ENCODE results near the gene MTMR12.
"Not testable (repeated sequence)": the region's sequence is repeated elsewhere in the genome, so short reads cannot be mapped to it uniquely, and the experiment has no call there.

MTMR12 gene

DNA sequence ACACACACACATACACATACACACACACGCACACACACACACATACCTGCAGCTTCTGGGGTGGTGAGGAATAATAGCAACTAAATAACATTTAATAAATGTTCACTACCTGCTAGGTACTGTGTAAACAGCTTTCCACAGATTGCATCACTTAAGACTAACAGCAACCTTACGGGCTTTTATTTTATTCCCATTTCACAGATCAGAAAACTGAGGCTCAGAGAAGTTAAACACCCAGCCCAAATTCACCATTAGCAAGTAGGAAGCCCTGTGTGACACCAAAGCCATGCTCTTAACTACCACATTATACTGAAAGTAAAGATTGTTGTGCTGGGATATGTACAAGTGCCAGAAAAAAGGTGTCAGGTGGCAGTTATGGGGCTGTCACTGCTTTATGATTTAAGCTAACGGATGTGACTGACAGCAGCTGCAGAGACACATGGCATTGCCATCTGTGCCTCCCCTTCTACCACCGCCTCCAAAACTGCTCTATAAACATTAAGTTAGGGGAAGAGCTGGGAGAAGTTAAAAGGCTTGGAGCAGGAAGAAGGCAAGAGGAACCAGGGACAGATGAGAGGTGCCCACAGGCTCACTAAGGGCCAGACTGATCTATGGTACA lies 13.6 kb downstream of the MTMR12 start:
- no peak for DNase-seq (ENCODE audit: low read depth in 2 of 2, low spot score in 1 of 2)

DNA sequence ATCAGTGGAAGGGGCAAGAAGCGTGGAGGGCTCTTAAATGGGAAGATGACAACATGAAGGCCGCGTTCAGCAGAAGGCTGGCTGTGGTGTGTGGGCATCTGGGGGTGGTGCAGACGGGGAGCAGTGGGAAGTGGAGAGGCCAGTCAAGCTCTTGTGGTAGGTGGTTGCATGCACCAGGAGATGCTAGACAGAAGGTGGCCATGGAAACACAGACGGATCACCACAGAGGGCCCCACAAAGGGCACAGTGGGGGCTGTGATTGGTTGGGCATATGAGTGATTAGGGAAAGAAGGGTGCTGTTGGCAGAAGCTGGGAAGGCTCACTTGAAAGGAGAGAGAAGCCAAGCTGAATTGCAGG lies 14.7 kb downstream of the MTMR12 start:
- no peak for DNase-seq (ENCODE audit: low read depth in 2 of 2, low spot score in 1 of 2)

DNA sequence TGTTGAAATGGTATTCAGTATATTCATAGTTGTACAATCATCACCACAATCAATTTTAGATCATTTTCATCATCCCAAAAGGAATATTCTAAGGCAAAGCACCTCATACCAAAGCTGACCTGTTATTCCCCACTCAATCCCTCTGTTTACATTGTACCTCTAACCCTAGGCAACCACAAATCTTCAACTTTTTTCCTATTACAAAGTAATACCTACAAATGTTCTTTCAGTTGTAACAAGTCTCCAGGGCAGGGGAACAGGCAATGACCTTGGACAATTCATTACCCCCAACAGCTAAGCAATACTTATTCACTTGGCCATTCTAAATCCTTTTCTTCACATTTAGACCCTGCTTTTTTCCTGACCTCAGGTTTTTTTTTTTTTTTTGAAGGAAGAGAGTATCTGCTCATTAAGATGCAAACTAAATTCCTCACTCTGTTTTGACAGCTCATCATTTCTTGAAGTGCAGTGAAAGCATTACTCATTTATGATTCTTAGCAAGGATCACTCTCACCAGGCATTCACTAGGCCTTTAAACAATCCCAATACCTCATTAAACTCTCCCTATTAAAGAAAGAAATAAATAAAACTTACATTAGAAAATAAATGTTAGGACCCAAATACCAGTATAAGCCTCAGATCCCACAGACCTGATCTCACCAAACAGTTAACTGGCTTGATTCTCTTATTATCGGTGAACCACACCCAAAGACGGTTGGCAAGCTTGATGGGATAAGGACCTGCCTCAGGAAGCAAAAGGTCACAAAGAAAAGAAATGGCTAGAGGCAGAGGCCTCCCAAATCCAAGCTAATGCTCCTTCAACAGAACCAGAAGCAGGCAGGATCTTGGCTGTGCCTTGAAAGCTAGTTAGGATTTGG lies 15.3 kb downstream of the MTMR12 start:
- DNase-seq (ENCODE audit: low read depth in 2 of 2, low spot score in 1 of 2) = no peak

DNA sequence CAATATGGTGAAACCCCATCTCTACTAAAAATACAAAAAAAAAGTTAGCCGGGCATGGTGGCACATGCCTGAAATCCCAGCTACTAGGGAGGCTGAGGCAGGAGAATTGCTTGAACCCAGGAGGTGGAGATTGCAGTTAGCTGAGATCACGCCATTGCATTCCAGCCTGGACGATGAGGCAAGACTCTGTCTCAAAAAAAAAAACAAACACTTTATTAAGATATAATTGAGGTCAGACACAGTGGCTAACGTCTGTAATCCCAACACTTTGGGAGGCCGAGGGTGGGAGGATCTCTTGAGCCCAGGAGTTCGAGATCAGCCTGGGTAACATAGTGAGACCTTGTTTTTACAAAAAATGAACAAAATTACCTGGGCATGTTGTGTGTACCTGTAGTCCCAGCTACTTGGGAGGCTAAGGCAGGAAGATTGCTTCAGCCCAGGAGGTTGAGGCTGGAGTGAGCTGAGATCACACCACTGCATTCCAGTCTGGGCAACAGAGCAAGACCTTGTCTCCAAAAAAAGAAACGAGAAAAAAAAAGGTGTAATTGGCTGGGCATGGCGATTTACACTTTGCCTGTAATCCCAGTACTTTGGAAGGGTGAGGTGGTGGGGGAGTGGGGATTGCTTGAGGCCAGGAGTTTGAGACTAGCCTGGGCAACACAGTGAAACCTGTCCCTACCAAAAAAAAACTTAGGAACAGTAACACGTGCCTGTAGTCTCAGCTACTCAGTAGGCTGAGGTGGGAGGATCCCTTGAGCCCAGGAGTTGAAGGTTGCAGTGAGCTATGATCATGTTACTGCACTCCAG lies 16.6 kb downstream of the MTMR12 start:
- DNase-seq (ENCODE audit: low read depth in 2 of 2, low spot score in 1 of 2) = not testable (repeated sequence)

DNA sequence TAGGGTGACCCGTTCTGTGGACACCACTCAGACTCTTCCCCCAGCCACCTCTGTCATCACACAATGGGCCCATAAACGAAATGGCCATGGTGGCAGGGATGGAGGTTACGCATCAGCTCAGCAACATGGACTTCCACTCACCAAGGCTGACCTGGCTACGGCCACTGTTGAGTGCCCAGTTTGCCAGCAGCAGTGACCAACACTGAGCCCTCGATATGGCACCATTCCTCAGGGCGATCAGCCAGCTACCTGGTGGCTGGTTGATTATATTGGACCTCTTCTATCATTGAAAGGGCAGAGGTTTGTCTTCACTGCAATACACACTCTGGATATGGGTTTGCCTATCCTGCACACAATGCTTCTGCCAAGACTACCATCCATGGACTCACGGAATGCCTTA lies 21.1 kb downstream of the MTMR12 start:
- no peak for DNase-seq (ENCODE audit: low read depth in 2 of 2, low spot score in 1 of 2)

DNA sequence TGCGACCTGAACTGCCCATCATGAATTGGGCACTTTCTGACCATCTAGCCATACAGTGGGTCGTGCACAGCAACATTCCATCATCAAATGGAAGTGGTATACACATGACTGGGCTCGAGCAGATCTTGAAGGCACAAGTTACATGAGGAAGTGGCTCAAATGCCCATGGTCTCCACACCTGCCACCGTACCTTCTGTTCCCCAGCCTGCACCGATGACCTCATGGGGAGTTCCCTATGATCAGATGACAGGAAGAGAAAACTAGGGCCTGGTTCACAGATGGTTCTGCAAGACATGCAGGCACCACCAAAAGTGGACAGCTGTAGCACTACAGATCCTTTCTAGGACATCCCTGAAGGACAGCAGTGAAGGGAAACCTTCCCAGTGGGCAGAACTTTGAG lies 21.8 kb downstream of the MTMR12 start:
- DNase-seq (ENCODE audit: low read depth in 2 of 2, low spot score in 1 of 2) = no peak

DNA sequence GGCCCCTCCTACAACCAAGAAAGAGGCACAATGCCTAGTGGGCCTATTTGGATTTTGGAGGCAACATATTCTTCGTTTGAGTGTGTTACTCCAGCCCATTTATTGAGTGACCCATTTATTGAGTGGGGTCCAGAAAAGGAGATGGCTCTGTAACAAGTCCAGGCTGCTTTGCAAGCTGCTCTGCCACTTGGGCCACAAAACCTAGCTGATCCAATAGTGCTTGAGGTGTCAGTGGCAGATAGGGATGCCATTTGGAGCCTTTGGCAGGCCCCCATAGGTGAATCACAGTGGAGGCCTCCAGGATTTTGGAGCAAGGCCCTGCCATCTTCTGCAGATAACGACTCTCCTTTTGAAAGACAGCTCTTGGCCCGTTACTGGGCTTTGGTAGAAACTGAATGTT lies 22.2 kb downstream of the MTMR12 start:
- not testable (repeated sequence) for DNase-seq (ENCODE audit: low read depth in 2 of 2, low spot score in 1 of 2)

DNA sequence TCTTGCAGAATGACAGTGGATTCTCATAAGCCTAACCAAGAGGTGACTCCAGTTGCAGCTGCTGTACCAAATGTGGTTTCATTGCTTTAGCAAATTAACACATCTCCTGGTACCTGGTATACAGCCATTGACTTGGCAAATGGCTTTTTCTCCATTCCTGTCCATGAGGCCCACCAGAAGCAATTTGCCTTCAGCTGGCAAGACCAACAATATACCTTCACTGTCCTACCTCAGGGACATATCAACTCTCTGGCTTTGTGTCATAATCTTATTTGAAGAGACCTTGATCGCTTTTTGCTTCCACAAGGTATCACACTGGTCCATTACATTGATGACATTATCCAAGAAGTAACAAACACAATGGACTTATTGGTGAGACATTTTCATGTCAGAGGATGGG lies 22.8 kb downstream of the MTMR12 start:
- not testable (repeated sequence) for DNase-seq (ENCODE audit: low read depth in 2 of 2, low spot score in 1 of 2)

DNA sequence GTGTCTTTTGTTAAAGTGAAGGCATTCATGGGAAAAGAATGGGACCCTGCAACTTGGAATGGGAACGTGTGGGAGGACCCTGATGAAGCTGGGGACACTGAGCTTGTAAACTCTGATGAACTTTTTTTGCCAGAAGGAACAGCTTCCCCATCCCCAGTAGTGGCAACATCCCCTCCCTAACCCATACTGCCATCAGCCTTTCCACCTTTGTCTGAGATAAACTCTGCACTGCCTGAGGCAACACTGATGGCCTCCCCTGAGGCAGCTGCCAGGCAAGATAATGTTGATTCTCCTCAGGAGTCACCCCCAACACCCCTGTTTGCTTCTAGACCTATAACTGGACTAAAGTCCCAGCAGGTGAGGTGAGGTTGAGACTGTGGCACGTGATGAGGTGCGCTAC lies 24.6 kb downstream of the MTMR12 start:
- DNase-seq (ENCODE audit: low read depth in 2 of 2, low spot score in 1 of 2) = not testable (repeated sequence)

DNA sequence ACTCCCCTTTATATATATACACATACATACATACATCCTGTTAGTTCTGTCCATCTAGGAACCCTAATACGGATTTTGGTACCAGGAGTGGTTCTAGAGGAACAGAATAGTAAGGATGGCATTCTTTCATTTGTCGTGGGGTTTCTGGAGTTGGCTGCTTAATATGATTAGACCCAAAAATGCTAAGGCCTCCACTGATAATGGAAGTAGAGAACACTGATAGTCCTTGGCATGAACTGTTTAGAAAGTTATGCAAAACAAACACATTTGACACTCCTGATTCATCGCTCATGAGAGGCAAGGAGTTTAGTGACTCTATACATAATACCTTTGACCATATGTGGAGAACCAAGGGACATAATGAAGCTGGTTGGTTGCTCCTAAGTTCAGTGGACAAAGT lies 25.2 kb downstream of the MTMR12 start:
- not testable (repeated sequence) for DNase-seq (ENCODE audit: low read depth in 2 of 2, low spot score in 1 of 2)

DNA sequence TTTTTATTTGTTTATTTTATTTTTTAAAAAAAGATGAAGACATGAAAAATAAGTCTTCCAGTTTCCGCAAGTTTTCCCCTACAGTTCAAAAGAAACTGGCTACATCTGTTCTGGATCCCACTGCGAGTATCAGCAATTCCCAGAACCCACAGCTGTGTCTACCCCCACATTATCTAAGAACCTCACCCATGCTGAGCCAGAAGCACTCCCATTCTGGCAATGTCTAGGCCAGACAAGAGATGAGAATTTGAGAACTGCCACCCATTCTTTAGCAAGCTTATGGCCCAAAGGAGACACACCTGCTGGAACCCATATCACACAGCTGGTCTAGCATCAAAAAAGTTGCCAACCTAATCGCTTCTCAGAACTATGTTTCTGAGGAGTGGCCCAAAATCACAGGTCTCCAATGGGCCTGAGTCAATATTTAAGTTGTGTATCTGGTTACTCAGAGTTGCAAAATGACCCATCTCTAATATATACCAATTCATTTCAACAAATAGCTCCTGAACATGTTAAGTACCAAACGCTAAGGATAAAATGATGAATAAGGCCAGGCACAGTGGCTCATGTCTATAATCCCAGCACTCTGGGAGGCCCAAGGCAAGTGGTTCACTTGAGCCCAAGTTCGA lies 27.1 kb downstream of the MTMR12 start:
- DNase-seq (ENCODE audit: low read depth in 2 of 2, low spot score in 1 of 2) = no peak

DNA sequence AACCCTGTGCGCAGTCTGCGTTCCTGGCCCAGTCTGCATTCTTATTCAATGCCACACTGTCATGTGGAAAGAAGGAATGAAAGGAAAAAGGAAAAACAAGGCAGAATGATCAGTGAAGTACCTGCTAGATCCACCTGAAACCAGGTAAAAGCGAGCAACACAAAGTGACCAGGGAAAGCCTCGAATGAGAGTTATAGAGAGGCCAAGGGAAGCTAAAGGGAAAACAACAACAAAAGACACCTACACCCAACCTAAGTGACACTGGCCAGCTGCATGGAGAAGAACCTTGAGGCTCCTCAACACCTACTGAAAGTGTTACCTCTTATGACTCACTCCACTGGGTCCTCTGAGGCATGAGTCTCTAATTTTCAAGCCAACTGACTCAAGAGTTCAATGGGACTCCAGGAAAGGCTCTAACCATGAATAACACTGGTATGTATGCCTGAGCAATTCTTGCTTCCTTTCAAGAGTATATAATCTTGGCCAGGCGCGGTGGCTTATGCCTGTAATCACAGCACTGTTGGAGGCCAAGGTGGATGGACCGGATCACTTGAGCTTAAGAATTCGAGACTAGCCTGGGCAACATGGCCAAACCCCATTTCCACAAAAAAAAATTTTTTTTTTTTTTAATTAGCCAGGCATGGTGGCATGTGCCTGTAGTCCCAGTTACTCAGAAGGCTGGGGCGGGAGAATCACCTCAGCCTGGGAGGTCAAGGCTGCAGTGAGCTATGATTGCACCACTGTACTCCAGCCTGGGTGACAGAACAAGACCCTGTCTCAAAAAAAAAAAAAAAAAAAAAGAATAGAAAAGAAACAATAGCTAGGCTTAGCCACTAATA lies 29.0 kb downstream of the MTMR12 start:
- no peak for DNase-seq (ENCODE audit: low read depth in 2 of 2, low spot score in 1 of 2)

DNA sequence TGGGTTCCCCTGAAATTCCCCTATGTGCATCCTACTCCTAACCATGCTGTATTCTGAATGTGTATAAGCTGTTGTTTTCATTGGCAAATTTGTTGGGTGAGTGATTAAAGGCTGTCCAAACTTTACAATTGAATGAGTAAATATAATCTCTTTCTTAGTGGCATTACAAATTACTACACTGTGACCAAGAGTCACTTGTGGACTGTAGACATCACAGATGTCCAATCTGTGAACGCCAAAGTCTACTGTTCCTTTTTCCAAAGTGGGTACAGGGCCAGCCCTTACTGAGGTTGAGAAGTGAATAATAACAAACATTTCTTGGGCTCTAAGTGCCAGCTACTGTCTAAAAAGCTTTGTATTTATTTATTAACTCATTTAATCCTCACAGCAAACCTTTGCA lies 29.7 kb downstream of the MTMR12 start:
- DNase-seq (ENCODE audit: low read depth in 2 of 2, low spot score in 1 of 2) = no peak

DNA sequence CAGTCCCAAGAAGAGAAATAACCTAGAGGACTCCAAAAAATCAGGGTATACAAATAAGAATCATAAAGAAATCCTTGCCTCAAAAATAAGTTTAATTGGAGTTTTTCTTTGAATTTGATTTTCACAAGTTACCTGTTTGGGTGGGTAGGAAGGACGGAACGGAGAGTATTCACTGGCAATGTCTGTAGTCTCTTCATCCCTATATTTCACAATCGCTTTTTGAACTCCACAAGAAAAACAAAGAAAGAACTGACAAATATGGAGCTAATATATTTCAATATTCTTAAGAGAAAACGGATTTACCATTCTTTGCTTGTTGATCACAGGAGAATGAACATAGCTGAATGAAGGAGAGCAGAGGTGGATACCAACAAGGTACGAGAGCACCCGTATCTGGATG lies 30.1 kb downstream of the MTMR12 start:
- DNase-seq (ENCODE audit: low read depth in 2 of 2, low spot score in 1 of 2) = no peak

DNA sequence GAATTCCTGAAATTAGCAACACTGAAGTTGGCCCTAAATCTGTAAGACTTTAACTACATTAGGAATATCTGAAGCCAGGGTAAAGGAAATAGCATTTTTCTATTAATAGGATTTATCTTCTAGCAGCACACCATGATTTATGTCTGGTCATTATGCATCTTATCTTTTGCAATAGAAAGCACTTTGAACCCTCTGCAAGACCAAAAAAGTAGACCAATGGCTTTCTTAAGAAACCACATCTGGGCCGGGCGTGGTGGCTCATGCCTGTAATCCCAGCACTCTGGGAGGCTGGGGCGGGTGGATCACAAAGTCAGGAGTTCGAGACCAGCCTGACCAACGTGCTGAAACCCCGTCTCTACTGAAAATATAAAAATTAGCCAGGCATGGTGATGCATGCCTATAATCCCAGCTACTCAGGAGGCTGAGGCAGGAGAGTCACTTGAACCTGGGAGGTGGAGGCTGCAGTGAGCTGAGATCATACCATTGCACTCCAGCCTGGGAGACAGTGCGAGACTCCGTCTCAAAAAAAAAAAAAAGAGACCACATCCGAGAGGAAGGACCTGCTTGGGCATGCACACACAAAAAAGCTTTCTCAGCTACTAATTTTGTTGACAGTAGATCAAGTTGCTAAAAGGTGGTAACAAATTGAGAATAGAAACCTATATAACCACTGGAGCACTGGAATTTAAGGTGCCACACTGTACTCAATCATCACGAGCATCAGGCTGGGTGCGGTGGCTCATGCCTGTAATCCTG lies 31.2 kb downstream of the MTMR12 start:
- not testable (repeated sequence) for DNase-seq (ENCODE audit: low read depth in 2 of 2, low spot score in 1 of 2)

DNA sequence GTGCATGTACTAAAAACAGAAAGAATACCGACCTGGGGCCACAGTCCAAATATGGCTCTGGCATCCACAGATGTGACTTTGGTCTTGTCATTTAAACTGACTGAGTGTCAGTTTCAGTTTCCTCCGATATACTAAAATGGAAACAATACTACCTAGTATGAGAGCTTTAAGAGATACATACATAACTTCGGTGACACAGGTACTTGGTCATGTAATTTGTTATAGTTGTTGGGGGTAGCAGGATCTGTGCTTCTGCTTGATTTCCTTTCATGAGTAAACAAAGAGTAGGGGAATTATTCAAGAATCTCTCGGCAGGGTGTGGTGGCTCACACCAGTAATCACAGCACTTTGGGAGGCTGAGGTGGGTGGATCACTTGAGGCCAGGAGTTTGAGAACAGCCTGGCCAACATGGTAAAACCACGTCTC lies 32.1 kb downstream of the MTMR12 start:
- no peak for DNase-seq (ENCODE audit: low read depth in 2 of 2, low spot score in 1 of 2)

DNA sequence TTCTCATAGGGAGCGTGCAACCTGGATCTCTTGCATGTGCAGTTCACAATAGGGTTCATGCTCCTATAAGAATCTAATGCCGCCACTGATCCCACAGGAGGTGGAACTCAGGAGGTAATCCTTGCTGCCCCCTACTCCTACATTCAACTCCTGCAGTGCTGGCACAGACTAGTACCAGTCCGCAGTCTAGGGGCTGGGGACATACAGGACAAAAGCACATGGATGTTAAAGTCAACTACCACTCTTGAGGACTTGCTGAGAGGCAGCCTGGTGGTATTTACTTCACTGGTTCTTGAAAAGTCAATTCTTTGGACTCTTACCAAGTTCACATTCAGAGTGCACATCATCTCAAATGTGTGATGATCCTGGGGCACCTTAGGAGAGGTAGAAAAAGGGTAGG lies 33.0 kb downstream of the MTMR12 start:
- no peak for DNase-seq (ENCODE audit: low read depth in 2 of 2, low spot score in 1 of 2)

DNA sequence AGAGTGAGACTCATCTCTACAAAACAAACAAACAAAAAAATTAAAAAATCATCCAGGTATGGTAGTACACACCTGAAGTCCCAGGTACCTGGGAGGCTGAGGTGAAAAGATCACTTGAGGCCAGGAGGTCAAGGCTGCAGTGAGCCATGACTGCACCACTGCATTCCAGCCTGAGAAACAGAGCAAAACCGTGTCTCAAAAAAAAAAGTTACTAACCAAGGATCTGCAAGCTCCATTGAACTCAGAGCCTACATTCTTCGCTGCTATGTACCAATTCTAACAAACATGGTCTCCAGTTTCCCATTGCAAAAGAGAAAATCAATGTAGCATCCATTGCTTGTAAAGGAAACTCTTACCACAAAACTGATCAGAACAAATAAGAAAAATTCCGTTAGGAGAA lies 33.5 kb downstream of the MTMR12 start:
- no peak for DNase-seq (ENCODE audit: low read depth in 2 of 2, low spot score in 1 of 2)

DNA sequence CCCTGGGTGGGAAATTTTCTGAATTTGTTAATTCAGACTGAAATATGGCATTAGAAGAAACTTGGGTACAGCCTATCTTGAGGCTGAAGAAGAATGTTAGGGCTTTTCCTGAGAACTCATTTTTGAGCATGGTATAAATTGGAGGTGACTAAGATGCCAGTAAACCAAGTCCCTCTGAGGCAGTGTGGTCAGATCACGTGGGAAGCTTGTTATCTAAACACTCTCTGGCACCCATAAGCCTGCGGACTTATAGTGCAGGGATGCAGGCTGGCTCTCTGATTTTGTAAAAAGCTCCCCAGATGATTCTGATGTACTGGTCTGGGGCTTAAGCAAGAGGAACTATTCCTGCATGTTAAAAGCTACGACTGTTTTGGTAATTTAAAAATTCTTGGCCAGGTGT lies 34.3 kb downstream of the MTMR12 start:
- DNase-seq (ENCODE audit: low read depth in 2 of 2, low spot score in 1 of 2) = no peak

DNA sequence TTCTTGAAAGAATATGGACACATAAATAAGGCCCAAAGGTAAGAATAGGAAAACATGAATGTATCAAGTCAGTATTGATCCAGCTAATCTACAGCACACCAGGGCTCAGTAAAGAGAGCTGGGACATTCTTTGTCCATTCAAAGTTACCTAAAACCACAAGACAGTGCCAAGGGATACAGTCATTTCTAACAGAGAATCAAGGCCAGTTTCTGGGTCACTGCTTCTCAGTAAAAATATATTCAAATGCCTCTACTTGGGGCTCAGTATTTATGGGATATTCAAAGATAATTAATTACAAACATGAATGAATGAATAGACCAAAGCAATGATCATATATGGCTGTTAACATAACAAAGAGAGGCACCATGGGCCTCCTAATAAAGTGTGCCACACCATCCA lies 34.9 kb downstream of the MTMR12 start:
- DNase-seq (ENCODE audit: low read depth in 2 of 2, low spot score in 1 of 2) = no peak
